Activated CD8-positive, alpha-beta memory T cell treated with anti-CD3 and anti-CD28 coated beads, Interleukin-2, amount 50 U/mL, for 1 hour (primary cell): ENCODE results near the gene CLDN14.

Experiments used
- DNase-seq: peaks from one replicate; pipeline ENCODE4 v3.0.0-alpha.2; 2020; ENCODE audit errors: extremely low read depth

CLDN14 gene

DNA sequence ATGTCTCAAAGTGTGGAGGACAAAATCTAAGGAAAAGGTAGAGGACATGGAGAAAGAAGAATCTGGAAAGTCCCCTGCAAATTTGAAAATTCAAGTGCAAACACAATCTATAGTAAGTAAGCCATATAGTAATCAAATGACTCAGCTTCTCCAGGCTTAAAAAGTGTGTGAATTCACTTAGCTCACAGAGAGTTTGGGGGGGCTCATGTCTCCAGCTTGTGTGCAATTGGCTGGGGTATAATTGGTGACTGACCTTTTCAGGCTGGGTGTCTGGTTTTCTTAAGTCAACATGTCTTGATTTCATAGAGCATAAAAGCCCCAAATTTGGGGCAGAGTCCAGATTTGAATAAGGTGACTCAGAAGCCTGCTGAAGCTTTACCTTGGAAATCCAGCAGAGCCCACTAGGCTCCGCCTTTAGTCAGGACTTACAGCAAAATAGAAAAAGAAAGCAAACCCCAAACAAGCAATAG is 8.6 kb downstream of the CLDN14 start:
- DNase-seq = no peak

DNA sequence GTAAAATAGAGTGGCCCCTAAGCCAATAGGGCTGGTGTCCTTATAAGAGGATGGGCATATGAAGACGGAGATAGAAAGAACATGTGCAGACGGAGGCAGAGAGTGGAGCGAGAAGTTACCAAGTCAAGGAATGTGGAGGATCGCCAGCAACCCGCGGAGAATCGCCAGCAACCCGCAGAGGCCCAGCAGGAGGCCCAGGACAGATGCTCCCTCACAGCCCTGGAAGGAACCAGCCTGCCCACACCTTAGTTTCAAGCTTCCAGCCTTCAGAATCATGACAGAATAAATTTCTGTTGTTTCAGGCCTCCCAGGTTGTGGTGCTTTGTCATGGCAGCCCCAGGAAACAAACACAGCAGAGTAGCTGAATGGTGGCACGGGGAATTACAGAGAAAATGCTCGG is 9.6 kb downstream of the CLDN14 start:
- no peak for DNase-seq

DNA sequence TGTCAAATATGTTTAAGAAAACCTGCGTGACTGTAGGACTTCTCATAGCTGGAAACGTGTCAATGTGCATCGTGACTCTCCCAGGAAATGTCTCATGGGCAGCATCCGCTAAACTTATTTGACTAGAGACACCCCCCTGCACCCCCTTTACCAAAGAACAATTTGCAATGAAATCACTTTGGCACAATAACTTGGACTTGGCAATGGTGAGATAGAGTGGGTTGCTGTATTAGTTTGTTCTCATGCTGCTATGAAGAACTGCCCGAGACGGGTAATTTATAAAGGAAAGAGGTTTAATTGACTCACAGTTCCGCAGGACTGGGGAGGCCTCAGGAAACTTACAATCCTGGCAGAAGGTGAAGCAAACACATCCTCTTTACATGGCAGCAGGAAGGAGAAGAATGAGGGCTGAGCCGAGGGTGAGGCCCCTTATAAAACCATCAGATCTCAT is 13.8 kb downstream of the CLDN14 start:
- no peak for DNase-seq

DNA sequence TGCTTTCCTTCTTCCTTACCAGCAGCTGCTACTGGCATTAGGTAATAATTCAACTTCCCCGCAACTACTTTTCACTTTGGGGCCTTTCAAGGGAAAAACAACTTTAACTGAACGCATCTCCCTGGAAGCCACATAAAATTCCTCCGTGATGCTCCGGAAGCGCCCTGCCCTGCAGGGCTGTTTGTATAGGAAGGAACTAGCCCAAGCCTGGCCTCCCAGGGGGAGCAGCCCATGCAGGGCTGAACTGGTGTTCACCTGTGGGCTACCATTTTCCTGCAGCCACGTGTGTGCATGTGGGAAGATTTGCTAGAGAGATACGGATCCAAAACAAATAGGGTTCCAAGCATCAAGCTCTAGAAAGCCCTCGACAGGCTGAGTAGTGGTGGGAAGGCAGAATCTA is 14.4 kb downstream of the CLDN14 start:
- no peak for DNase-seq

DNA sequence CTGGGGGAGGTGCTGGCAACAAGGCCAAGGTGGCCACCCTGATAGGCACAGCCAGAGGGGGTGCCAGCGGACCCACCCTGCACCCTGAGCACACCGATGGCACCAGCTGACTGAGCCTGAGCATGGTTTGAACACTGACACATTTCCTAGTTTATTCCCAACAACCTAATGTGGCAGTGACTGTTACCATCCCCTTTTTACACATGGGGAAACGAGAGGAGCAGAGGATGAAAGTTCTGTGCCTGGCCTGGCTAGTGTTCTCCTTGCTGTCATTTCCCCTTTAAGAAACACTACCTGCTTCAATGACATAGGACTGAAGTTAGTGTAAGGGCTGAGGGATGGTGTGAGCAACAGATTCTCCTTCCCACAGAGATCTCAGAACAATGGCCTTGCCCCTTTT is 15.3 kb downstream of the CLDN14 start:
- no peak for DNase-seq

DNA sequence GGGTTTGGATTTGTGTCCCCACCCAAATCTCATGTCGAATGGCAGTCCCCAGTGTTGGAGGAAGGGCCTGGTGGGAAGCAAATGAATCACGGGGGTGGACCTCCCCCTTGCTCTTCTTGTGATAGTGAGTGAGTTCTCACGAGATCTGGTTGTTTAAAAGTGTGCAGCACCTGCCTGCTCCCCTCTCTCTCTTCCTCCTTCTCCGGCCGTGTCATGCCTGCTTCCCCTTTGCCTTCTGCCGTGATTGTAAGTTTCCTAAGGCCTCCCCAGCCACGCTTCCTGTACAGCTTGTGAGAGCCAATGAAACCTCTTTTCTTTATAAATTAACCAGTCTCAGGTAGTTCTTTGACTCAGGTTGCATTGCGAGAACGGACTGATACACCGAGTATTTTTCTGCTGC is 15.9 kb downstream of the CLDN14 start:
- no peak for DNase-seq

DNA sequence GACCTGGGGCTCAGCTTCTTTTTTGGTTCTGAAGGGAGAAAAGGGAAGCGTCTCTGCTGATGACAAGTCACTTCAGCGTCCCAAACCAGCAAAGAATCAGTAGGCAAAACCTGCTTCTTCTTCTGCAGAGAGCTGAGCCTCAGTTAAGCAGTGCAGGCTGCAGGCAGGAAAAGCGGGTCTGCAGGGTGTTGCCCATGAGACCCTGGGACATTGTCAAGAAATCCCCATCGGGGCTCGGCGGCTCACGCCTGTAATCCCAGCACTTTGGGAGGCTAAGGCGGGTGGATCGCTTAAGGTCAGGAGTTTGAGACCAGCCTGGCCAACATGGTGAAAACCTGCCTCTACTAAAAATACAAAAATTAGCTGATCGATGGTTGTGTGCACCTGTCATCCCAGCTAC is 16.7 kb downstream of the CLDN14 start:
- no peak for DNase-seq

DNA sequence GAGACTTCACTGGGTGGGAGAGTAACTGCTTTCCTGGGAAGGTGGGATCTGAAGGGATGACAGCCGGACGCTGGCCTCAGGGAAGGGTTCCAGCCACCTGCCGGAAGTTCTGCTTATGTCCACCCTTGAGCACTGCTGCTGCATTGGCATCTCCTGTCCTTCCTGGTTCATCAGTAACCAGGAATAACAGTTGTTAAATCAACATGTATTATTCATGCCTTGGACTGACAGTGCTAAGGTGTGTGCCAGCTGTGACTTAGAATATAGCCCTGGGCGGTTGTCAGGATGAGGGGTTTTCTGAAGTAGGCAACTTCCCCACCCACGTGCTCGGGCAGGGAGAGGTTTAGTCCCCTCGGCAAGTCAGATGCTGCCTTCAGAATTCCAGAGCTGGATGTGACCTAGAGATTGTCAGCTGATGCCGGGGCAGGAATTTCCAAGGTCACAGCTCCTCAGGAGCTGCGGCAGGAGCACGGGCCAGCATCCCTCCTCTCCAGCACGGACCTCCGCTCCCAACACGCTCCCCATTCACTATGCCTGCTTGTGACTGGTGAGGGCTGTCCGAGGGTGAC is 17.9 kb downstream of the CLDN14 start:
- no peak for DNase-seq

DNA sequence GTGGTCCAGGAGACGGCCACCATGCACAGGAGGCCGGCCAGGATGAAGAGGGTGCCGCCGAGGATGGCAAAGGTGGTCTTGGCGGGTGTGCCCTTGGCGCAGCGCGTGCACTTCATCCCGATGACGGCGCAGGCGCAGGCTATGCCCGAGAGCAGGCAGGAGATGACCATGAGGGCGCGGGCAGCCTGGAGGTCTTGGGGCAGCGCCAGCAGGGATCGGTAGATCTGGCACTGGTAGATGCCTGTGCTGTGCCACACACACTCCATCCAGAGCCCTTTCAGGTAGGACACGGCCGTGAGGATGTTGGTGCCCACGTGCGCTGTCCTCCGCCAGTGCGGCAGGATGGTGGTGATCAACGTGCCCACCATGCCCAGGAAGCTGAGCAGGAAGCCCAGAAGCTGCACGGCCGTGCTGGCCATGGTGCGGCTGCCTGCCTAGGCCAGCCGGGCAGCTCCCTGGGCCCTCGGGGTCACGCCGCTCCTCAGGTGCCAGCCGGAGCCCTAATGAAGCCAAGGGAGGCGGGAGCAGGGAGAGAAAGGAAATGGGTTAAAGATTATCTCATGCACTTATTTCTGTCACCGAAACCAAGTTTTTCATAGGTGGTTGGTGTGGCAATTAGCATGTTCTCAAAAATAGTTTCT is 18.5 kb downstream of the CLDN14 start:
- DNase-seq = no peak

DNA sequence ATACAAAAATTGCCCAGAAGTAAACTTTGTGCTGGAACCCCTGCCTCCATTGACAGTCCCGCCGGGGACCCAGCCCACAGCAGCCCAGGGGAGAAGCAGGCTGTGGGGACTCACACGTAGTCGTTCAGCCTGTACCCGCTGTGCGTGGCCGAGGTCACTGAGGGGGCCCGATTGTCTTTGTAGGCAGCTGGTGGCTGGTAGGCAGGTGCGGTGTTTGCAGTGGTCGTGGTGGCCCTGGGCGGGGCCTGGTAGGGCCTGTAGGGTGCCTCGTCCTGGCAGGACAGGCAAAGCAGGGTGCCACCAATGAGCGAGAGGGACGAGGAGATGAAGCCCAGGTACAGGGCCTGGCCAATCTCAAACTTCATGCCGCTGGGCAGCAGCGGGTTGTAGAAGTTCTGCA is 19.1 kb downstream of the CLDN14 start:
- no peak for DNase-seq

DNA sequence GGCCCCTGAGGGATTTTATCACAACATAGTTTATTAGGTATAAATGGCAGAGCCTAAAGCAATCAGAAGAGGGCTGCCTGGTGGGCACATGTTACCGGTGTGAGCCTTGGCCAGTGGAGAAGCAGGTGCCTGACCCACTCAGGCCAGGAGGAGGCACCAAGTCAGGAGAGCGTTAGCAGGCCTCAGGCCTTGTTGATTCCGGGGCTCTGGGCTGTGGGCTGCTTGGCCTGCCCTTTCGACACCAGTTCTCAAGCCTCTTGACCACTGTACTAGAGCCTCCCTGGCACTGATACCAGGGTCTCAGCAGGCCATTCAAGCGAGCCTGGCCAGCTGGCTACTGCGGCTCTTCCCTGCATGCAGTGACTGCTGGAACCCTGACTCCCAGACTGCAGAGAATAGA is 20.8 kb downstream of the CLDN14 start:
- DNase-seq = no peak

DNA sequence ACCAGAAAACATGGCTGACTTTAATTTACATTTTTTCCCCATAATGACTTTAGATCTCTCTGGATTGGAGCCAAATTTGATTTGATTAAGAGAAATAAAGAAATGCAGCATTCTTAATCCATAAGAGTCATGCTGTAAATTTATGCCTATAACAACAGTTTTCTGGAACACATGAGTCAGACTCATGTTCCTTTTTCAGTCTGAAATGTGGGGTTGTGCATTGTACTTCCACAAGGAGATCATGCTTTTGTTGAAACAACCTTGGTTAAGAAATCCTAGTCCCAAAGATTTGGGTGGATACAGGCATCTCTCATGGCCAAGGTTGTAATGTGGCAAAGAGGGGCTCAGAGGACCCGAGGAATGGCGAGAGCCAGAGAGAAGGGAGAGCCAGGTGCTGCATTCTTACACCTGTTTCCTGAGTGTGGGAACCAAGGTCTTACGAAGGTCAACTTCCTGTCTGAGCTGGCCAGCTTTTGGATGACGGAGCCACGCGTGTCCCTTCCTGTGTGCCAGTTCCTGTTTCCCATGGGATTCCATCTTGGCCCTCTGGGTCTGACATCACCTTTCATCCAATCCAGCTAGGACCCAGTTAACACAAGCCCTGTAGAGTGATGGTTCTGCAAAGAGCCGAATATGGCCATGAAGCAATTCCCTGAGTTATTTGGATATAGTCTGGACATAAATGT is 23.1 kb downstream of the CLDN14 start:
- no peak for DNase-seq

DNA sequence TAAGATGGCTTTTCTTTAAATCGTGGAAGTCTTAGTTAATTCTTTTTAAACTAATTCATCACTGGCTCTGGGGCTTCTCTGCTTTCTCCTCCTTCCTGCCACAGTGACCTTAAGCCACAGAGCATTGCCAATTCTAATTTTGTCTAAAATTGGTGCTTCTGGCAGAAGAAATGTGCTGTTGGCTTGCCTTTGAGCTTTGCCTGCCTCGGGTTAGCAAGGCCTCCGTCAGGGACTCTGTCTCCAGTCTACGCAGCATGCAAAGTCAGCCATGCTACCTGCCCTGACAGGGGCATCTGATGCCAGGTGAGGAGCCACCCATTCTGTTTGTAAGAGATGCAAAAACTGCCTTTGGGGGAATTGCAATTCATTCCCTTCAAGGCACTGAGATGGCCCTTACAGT is 25.2 kb downstream of the CLDN14 start:
- no peak for DNase-seq

DNA sequence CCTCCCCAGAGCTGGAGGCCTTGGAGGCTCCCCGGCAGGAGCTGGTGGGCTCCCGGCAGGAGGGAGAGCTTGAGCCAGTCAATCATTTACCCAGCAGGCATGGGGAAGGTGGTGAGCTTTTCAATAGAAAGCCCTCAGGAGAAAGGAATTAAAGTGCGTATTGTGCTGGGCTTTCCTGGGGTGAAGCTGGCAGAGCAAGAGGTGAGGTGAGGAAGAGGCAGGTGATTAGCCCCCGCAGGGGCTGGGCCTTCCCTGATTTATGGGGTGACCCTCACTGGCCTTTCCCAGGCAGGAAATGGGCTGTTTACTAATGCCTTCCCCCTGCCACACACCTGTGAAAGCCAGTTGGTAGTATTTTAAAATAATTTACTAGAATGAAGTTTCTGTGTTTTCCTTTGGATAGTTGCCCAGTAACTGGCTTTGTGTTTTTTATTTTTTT is 25.8 kb downstream of the CLDN14 start:
- no peak for DNase-seq

DNA sequence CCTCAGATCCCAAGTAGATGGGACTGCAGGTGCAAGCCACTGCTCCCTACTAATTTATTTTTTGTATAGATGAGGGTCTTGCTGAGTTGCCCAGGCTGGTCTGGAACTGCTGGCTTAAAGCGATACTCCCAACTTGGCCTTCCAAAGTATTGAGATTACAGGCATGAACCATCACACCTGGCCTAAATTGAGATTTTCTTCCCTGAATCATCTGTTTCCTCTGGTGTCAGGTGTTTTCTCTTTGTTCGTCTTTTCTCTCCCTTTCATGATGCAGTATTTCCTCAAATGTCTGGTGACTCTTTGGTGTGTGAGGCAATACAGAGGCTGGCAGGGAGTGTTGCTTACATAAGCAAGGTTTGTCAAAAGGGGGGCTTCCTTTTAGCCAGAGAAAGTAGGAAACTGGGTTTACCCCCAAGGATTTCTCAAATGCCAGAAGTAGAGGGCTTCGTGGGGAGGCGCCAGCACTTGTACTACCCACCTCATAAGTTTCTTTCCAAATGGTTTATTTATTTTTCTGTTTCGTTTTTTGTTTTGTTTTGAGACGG is 27.6 kb downstream of the CLDN14 start:
- no peak for DNase-seq

DNA sequence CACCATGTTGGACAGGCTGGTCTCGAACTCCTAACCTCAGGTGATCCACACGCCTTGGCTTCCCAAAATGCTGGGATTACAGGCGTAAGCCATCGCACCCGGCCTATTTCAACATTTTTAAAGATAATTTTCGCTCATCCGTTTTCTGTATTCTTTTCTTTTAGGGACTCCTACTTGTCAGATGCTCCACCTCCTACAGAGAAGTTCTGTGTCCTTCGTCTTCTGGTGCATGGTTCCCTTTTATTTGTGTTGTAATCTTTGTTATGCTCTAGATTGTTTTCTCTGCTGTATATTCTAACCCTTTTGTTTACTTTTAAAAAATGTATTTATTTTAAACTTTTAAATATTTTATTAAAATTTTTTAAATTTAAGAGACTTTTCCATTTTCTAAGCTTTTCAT is 28.4 kb downstream of the CLDN14 start:
- DNase-seq = no peak

DNA sequence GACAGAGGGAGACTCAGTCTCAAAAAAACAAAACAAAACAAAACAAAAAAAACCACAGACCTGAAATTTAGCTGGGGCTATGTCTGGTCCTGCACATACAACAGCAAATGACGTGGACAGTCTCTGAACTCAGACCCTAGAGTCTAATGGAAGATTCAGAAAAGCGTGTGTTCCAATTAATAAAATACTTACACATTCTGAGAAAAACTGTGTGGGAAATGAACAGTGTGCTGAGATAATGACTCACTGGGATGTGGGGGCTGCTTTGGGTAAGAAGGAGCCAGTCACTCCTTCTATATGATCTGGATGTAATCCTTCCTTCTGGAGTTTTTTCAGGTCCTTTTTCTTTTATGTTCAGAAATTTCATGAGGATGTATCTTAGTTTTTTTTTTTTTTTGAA is 29.4 kb downstream of the CLDN14 start:
- DNase-seq = no peak

DNA sequence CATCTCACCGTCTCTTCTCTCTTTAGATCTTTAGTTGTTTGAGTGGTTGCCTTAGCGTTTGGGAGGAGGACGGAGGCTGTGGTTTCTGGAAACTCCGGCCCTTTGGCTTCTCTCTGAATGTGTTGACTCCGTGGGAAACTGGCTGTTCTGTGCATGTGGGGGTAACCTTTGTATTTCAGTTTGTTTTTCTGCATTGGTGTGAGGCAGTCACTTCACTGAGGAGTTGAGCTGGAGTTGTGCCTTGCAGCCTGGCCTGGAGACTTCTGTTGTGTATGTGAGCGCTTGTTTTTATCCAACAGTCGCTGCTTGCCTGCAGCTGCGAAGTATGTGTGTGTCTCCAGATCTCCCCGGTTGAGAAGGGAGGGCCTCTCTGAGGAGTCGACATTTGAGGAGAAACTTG is 33.6 kb downstream of the CLDN14 start:
- no peak for DNase-seq

DNA sequence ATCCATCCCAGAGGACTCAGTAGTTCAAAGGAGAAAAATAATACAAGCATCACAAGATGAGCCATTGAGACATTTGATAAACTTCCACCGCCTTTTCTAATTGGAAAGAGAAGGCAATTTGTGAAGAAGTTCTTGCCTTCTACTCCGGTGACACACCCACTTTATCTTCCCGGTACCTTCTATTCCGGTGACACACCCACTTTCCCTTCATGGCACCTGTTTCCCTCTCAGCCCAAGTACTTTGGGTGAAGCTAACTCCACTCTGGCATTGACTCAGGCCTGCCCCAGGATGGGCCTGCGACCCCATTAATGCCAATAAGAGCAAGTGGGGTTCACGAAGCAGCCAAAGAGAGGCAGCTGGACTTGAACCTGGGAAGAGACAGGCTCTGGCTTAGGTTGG is 38.2 kb downstream of the CLDN14 start:
- no peak for DNase-seq

DNA sequence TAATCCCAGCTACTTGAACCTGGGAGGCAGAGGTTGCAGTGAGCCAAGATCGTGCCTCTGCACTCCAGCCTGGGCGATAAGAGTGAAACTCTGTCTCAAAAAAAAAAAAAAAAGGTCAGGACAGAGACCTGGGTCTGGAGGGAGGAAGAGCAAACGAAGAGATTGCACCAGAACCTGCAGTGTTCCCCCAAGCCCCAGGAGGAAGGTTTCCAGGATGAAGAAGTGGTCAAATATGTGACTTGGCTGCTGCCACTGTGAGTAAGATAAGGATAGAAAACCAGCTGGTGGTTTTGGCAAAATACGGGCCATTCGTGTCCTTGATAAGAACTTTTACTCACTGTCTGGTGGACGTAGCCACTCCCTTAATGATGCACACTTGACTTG is 42.2 kb downstream of the CLDN14 start:
- DNase-seq = no peak

DNA sequence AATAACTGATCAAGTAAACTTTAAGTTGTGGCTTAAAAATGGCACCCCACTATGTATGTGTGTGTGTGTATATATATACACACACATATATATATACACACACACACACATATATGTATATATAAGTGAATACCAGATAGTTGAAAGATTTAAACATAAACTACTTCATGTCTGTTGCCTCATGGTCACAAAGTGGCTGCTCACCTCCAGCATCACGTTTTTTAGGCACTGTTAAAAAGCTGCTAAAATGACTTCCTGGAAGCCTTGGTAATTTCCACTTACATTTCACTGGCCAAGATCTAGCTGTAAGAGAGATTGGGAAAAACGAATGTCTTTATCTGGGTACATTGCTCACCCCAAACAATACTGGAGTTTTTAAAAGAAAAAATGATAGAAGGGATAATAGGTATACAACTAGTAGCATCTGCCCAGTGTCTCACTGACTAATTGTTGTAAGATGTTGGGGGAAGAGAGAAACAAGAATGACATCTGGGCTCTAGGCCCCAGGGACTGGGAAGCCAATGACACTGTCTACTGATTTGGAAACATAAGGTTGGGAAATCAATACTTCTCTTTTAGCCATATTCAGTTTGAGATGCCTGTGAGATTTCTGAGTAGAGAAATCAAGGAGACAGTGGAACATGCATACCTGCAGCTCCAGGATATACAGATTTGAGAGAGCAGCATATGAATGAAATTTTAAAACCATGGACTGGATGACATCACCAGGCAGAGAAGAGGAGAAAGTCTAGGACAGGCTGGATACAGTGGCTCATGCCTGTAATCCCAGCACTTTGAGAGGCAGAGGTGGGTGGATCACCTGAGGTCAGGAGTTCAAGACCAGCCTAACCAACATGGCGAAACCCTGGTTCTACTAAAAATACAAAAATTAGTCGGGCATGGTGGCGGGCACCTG is 42.8 kb downstream of the CLDN14 start:
- no peak for DNase-seq

DNA sequence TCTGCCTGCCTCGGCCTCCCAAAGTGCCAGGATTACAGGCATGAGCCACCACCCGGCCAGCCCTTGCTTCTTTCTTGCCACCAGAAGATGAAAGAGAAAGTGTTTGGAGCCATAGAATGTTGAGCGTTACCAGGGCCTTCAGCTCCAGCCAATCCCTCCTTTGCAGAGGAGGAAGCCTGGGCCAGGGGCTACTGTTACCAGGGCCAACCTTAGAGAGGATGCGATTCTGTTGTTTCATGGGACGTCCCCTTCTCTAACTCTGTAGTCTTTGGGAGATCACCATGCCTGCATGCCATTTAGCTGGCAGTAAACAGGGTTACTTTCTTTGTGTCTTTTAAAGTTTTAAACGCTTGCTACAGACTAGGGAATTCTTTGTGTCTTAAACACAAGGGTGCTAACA is 45.8 kb downstream of the CLDN14 start:
- no peak for DNase-seq
